NCI-H2196 treated with DMSO at 0.1 percent for 48 hours (cell line): Measurements from ENCODE around the gene GPR160.

Source experiments
- DNase-seq: peaks from one replicate; lab custom pipeline; 2025; ENCODE audit not compliant: unreplicated experiment; lab: John Stamatoyannopoulos, UW

GPR160 gene

GRCh38 chr3:170063691-170064090 lies 25.9 kb downstream of the GPR160 start:
- no peak for DNase-seq

GRCh38 chr3:170064108-170064507 lies 26.3 kb downstream of the GPR160 start:
- no peak for DNase-seq

DNA sequence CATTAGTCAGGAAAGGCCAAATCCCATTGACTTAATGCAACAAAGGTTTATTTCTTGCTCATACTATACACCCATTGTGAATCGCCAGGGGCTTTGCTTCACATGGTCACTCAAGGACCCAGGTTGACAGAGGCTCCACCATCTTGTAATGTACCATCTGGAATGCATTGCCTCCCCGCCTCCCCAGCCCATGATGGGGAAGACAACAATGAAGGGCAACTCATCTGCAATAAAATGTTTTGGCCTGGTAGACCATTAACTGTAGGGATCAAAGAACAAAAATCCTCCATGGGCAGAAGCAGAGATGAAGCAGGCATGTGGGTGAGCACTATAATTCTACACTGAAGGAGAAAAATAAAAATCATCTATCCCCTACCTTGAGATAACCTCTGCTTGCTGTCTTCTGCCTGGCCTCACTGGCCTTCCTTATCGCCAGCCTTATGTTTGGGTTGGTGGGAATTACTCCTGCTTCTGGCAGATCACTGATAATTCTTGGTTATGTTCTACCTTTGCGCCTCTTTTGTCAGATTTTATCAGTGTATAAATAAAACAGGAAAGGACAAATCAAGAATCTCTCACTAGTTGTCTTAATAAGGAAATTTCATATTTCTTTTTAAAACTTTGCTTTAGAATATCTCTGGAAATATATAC lies 37.8 kb downstream of the GPR160 start:
- DNase-seq, result no peak

DNA sequence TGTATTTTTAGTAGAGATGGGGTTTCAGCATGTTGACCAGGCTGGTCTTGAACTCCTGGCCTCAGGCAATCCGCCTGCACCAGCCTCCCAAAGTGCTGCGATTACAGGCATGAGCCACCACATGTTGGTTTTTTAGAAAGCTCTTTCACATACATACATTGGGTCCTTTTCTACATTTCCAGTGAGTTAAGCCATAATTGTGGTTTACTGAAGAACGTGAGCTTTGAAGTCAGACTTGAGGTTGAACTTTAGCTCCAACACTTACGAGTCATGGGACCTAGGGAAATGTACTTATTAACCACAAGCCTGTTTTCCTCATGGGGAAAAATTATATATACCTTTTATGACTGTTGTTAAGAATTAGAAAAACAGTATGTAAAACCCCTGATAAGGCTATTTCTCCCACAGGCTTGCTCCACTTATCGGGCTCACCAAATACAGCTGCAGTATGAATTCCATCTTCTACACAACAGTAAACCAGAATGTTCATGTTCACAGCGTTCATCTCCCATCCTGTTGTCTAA lies 39.0 kb downstream of the GPR160 start:
- DNase-seq, result no peak

- no peak for DNase-seq
Measured at GRCh38 chr3:170077361-170077760, 39.6 kb downstream of the GPR160 start.

DNA sequence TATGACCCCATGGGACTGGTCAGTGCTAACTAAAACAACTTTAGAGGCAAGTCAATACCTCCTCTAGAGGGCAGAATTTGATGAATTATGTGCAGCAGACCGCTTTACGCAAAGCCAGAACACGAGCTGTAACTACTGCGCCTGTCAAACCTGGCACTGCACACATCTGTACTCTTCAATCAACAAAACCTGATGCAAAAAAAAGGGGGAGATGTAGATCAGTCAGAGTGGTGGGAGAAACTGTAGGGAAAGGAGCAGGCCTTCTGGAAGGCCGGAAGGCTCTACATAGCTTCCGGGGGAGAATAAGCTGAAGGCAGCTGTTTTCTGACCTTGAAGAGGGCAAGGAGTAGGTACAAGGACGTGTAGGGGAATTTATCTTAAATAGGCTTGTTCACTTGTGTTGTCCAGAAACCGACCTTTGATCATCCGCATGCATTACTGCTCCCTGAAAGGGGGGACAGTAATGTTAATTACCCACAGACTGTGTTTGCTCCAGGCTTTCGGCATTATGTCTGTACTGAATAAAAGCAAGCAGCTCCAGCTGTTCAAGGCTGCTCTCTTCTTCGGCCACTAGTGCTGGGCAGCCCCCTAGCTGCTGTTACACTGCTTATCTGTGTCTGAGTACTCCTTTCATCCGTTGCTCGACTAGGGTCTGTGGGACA lies 41.0 kb downstream of the GPR160 start:
- DNase-seq, result no peak

DNA sequence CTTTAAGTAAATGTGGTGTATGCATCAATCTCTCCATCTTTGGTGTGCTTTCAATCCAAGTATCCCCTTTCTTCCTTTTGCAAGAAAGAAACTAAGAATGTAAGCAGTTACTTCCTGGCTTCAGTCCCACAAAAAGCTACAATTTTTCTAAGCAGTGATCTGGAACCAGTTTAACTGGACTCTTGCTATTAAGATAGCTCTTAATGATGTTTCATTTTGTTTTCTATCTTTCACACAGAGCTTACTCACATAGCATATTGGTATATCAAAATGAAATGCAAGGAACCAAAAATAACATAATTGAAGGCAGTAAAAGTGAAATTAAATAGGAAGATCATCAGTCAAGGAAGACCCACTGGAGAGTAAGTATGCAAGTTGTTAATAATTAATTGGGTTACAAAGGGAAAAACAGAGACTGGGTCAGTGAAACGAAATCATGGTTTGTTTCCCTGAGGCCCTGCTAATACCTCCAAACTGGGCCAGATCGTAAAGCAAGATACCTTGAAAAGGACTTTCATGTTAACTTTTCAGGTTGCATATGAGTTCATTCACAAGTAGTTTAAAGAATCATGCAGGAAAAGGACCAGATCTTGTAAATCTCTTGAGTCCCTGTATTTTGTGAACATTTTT lies 41.9 kb downstream of the GPR160 start:
- DNase-seq, result no peak

GRCh38 chr3:170080605-170081004 lies 42.8 kb downstream of the GPR160 start:
- DNase-seq, result no peak

DNA sequence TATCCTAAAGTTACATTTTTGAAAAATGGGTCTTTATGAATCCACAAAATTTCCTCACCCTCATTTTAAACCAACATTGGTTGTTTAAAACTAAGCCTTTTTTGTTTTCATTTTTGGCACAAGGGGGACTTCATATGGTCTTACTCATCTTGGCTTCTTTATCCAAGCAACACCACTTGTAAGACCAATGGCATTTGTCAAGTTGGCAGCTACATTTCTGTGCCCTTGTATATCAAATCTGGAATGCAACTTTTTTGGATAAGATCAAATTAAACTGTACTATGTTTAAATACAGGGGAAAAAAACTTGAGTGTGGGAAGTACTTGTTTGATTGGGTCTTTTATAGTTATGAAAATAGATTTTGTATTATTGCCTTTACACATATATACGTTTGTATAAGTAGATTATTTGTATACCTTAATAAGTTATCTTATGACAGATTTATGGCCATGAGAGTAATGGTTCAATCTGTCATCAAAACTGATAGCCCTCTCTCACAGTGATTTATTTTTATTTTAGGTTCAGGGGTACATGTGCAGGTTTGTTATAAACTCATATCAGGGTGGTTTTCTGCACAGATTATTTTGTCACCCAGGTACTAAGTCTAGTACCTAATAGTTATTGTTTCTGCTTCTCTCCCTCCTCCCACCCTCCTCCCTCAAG lies 43.4 kb downstream of the GPR160 start:
- DNase-seq, result no peak

- no peak for DNase-seq
Measured at GRCh38 chr3:170083343-170083742, 45.5 kb downstream of the GPR160 start.

GRCh38 chr3:170085396-170085795 lies 47.6 kb downstream of the GPR160 start:
- DNase-seq, result no peak

DNA sequence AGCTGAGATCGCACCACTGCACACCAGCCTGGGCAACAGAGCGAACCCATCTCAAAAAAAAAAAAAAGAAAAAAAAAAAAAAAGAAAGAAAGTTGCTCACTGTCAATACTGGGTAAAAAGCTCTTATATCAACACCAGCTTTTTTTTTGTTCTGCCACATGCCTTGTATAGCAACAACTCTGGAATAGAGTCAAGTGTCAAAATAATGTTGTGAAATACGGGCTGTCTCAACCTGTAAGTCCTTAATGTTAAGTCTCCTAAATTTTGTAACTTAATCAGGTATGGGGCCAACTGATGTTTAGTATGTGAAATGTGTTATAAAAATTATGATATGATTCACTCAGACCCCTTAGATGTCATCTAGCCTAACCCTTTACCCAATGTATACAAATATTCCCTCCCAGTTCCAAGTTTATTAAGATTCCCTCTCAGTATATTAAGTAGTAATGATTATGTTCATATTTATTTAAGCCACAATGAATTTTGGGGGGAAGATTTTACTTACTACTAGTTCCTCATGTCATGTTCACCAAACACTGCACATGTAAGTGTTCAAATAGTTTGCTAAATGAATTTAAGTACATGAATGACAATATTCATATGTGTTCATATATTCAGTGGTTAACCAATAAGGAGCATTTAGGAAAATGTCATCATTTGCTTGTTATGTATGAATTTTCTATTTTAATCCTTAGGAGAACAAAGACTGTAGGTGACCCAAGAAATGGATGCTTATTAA lies 52.2 kb downstream of the GPR160 start:
- no peak for DNase-seq

GRCh38 chr3:170090601-170090981 lies 52.8 kb downstream of the GPR160 start:
- DNase-seq, result no peak

DNA sequence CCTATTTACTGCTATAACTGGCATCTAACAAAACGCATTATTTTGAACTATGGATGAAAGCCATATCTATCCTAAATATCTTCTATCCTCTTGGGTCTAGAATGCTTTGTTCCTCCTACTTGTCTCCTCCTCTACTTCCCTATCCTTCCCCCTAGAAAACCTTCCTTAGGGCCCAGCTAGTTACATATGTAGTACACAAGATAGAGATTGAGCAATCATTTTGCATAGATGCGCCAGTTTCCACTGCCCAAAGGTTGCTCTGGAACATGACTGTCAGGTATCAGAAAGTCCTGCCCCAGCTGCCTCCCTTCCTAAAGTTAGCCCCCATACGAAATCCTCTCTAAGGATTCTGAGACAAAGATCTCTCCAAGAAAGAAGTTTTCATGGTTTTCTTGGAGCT lies 55.1 kb downstream of the GPR160 start:
- DNase-seq, result no peak

DNA sequence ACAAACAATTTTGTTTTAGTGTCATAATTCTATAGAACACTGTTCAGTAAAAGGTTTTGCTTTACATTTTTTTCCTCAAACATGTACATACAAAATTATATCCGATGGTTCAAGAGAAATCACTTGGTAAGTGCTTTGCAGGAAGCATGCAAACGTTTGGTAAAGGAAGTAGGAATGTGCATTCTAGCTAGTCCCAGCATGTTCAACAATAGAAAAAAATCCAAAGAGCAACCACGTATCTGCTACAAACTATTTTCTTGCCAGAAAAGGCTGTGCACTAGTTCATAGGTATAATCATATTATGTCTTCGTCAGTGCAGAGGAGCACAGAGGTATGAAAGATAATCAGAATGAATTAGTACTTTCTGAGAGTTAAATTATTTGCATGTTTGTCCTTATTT lies 58.0 kb downstream of the GPR160 start:
- no peak for DNase-seq

GRCh38 chr3:170096342-170096741 lies 58.5 kb downstream of the GPR160 start:
- no peak for DNase-seq

GRCh38 chr3:170098753-170099152 lies 61.0 kb downstream of the GPR160 start:
- no peak for DNase-seq

DNA sequence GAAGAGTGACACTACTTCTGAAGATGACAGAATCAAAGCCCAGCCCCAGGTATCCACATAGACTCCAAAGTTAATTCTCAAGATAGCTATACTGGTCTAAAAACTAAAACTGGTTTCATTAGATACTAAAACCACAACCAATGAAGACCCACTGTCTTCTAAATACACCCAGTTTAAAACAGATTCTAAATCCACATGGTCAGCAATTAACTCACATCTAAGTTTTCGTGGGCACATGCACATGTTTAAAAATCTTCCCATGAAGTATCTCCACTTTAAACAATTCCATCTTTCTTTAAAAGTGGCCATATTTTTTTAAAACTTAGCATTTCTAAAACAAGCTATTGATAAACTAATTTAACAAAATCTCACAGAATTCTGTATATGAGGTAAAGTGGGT lies 63.1 kb downstream of the GPR160 start:
- no peak for DNase-seq

- DNase-seq, result no peak
Measured at GRCh38 chr3:170102431-170102830, 64.6 kb downstream of the GPR160 start.

- no peak for DNase-seq
Measured at GRCh38 chr3:170107941-170108340, 70.1 kb downstream of the GPR160 start.

GRCh38 chr3:170108955-170109354 lies 71.2 kb downstream of the GPR160 start:
- DNase-seq, result no peak
